Endodermal cell (in vitro differentiated cells): Measurements from ENCODE around the gene SKA3. TPM values are rescaled to one million over a fixed set of nuclear protein-coding genes. Genes with fewer than 3 reads are reported as not detected.
"Not testable (repeated sequence)": the region's sequence is repeated elsewhere in the genome, so short reads cannot be mapped to it uniquely, and the experiment has no call there.

Experiments
- DNase-seq: peaks from one replicate; pipeline ENCODE4 v3.0.0-alpha.2; 2017
- H3K27ac ChIP-seq: 2 replicates; pipeline ENCODE4 v1.5.1; 2013; ENCODE audit warnings: mild to moderate bottlenecking, low read depth, low read length, moderate library complexity
- H3K27me3 ChIP-seq: 2 replicates; pipeline ENCODE4 v1.6.1; 2013; ENCODE audit warnings: mild to moderate bottlenecking, low read length, moderate library complexity; ENCODE audit not compliant: insufficient read depth, control insufficient read depth, poor library complexity, severe bottlenecking
- H3K36me3 ChIP-seq: 2 replicates; pipeline ENCODE4 v1.7.0; 2013; ENCODE audit warnings: mild to moderate bottlenecking, low read length, moderate library complexity; ENCODE audit not compliant: control insufficient read depth, insufficient read depth
- H3K4me1 ChIP-seq: one replicate; pipeline ENCODE4 v1.7.0; 2013; ENCODE audit warnings: low read length; ENCODE audit not compliant: control insufficient read depth, insufficient read depth
- H3K4me3 ChIP-seq: 2 replicates; pipeline ENCODE4 v1.5.1; 2013; ENCODE audit warnings: mild to moderate bottlenecking, low read length, moderate library complexity
- H3K9ac ChIP-seq: 2 replicates; pipeline ENCODE4 v1.6.1; 2013; ENCODE audit warnings: mild to moderate bottlenecking, low read length, moderate library complexity; ENCODE audit not compliant: poor library complexity, severe bottlenecking; ENCODE audit errors: extremely low read depth
- H3K9me3 ChIP-seq: 2 replicates; pipeline ENCODE4 v1.6.1; 2013; ENCODE audit warnings: mild to moderate bottlenecking, low read length, moderate library complexity; ENCODE audit not compliant: control insufficient read depth
- H3K27ac Mint-ChIP-seq: 2 replicates; pipeline ENCODE4 v1.8.0; 2020; ENCODE audit warnings: mixed read lengths
- H3K27me3 Mint-ChIP-seq: 2 replicates; pipeline ENCODE4 v1.8.0; 2021; ENCODE audit warnings: mild to moderate bottlenecking, mixed read lengths; ENCODE audit not compliant: insufficient read depth
- H3K36me3 Mint-ChIP-seq: 2 replicates; pipeline ENCODE4 v1.8.0; 2020; ENCODE audit warnings: low read depth, mixed read lengths
- H3K4me1 Mint-ChIP-seq: 2 replicates; pipeline ENCODE4 v1.8.0; 2020; ENCODE audit warnings: mixed read lengths
- H3K4me3 Mint-ChIP-seq: 2 replicates; pipeline ENCODE4 v1.8.0; 2020; ENCODE audit warnings: mild to moderate bottlenecking, moderate library complexity, mixed read lengths
- H3K9me3 Mint-ChIP-seq: 2 replicates; pipeline ENCODE4 v1.8.0; 2020; ENCODE audit warnings: mild to moderate bottlenecking, mixed read lengths
- WGBS, 2 experiments: methylation state at CpG; one replicate each; pipeline versions ENCODE4 v1.1.5 to v1.1.7; 2013; ENCODE audit warnings: missing lambda C conversion rate in 2 of 2, mixed read lengths in 1 of 2; ENCODE audit not compliant: insufficient coverage in 1 of 2, insufficient read length in 1 of 2; 5-methylcytosine and 5-hydroxymethylcytosine counted together
- total RNA-seq, 2 donors: library from RNA; stranded (reverse); fragmentation: NEBNext Ultra II Directional in 1 of 2; extraction: Animal tissue kit (Norgen Biotek cat#: 25700) in 1 of 2; gene quantifications; 2 replicates in 1 of 2; 3 replicates in 1 of 2; pipeline ENCODE4 v1.2.1, GENCODE V29; 2021
- TF ChIP-seq, protein P1 (sequence below): fragments of 200-600 bp; sonication (generic); conservative IDR thresholded peaks from 2 replicates; pipeline ENCODE4 v1.5.0; 2021; ENCODE audit warnings: antibody characterized with exemption, mild to moderate bottlenecking

The SKA3 gene
- total RNA-seq, 2 donors from 2014 or later: 24.1 to 35.3 TPM

DNA sequence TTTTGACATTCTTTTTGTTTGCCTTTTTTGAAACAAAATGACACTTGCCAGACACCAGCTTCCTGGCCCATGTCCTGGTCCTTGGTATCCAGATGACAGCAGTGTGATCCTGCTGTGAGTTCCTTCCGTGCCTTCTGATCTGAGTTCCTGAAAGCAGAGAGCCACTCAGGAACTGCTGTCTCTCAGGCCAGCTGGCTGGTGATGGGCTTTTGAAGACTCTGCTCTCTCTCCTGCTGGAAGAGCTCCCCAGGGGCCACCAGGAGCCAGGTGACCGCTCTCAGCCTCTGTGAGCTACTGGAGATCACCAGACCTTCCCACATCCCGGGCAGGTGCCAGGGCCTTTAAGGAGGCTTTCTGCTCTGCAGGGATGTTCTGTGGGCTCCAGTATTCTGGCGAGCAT is 22.0 kb upstream of the SKA3 start:
- not testable (repeated sequence) for H3K4me3 ChIP-seq, H3K36me3 ChIP-seq, H3K4me1 ChIP-seq, DNase-seq, H3K27me3 ChIP-seq, H3K27me3 Mint-ChIP-seq, H3K36me3 Mint-ChIP-seq, H3K27ac ChIP-seq, H3K9ac ChIP-seq, H3K4me3 Mint-ChIP-seq, H3K27ac Mint-ChIP-seq, H3K4me1 Mint-ChIP-seq
- peaks cover 10% of the 10 kb centered on the region for H3K9me3 ChIP-seq
- WGBS, 2 experiments: 88 to 91% methylated on average over 1 to 3 of the region's 4 CpGs
- peaks cover 33% of the 10 kb centered on the region for H3K9me3 Mint-ChIP-seq

DNA sequence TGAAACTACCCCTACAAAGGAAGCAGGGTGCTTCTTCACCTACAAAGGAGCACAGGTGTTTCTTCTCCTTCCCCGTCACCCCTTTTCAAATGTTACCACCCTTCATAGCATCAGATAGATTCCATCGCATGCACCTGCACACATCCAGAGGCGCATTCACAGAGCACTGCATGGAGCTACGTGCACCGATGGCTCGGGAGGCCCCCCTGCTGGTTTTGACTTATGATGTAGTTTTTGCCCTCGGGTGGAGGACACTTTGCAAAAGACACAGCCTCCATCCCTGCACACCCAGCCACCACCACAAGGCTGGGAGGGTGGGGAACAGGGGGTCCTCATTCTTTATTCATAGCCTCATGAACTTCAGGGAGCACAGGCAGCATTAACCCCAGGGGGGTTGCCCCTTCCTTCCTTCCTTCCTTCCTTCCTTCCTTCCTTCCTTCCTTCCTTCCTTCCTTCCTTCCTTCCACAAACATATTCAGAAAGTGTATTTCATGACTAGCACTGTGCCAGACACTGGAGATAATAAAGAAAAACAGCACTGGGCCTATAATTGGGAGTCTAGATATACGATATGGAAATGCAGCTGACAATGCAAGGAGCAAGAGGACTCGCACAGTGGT is 21.4 kb upstream of the SKA3 start:
- DNase-seq, H3K36me3 ChIP-seq, H3K27me3 ChIP-seq, H3K4me1 Mint-ChIP-seq, H3K4me1 ChIP-seq, H3K27ac Mint-ChIP-seq, H3K4me3 Mint-ChIP-seq, H3K4me3 ChIP-seq, H3K9ac ChIP-seq, H3K27ac ChIP-seq, H3K36me3 Mint-ChIP-seq, H3K27me3 Mint-ChIP-seq: not testable (repeated sequence)
- 96 to 100% methylated on average over 2 to 8 of the region's 9 CpGs for WGBS, 2 experiments
- peaks cover 10% of the 10 kb centered on the region for H3K9me3 ChIP-seq
- H3K9me3 Mint-ChIP-seq: peaks cover 36% of the 10 kb centered on the region

DNA sequence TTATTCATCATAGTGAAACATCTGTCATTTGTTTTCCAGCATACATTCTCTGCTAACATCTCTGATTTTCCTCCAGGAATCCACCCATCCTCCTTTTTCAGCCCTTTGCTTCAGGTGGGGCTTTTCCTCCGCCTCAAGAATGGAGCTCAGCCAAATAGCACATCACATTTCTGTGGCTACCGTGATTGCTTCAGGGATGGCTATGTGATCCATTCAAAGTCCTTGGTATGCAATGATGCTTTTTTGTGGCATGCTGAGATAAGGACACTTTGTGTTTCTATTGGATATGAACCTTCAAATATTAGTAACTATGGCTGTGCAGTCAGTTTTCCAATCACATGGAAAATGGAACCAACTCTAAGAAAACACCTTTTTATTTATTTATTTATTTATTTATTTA is 18.4 kb upstream of the SKA3 start:
- not testable (repeated sequence) for H3K27ac ChIP-seq, H3K9ac ChIP-seq, H3K4me1 Mint-ChIP-seq, H3K27me3 Mint-ChIP-seq, H3K4me3 Mint-ChIP-seq, H3K27me3 ChIP-seq, H3K4me1 ChIP-seq, H3K27ac Mint-ChIP-seq, H3K36me3 Mint-ChIP-seq, H3K36me3 ChIP-seq, H3K4me3 ChIP-seq, DNase-seq, H3K9me3 ChIP-seq
- peaks cover 13% of the 10 kb centered on the region for H3K9me3 Mint-ChIP-seq
- 83% methylated on average over 2 of the region's 2 CpGs; no CpG with 5 or more reads in 1 of the 2 experiments for WGBS, 2 experiments

DNA sequence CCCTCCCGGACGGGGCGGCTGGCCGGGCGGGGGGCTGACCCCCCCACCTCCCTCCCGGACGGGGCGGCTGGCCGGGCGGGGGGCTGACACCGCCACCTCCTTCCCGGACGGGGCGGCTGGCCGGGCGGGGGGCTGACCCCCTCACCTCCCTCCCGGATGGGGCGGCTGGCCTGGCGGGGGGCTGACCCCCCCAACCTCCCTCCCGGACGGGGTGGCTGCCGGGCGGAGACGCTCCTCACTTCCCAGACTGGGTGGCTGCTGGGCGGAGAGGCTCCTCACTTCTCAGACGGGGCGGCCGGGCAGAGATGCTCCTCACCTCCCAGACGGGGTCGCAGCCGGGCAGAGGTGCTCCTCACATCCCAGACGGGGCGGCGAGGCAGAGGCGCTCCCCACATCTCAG is 10.1 kb upstream of the SKA3 start:
- WGBS, 2 experiments: 90 to 100% methylated on average over 4 to 15 of the region's 35 CpGs
- H3K27ac Mint-ChIP-seq, H3K4me1 ChIP-seq, H3K9ac ChIP-seq, H3K4me1 Mint-ChIP-seq, H3K27me3 Mint-ChIP-seq, H3K9me3 ChIP-seq, H3K36me3 ChIP-seq, H3K4me3 Mint-ChIP-seq, H3K27me3 ChIP-seq, DNase-seq, H3K4me3 ChIP-seq, H3K27ac ChIP-seq, H3K36me3 Mint-ChIP-seq: not testable (repeated sequence)
- H3K9me3 Mint-ChIP-seq: peaks cover 30% of the 10 kb centered on the region

DNA sequence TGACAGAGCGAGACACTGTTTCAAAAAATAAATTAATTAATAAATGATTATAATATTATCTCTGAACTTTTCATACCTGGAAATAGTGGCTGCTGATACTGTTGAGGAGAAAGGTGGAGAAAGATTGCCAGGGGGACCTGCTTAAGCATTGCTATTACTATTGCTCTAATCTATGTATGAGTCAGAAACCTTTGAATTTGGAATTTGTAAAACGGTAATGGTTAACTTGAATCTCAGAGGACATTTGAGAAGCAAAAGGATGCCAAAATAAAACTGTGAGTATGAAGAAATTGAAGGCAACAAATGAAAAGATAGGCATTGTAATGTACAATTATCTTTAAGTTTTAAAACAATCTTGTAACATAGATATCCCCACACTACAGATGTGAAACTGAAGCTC is 5.3 kb upstream of the SKA3 start:
- Mint-ChIP-seq H3K27ac (no peak overlapping the region), H3K27me3 (no peaks in the 10 kb centered on the region), H3K36me3 (peaks cover 9% of the 10 kb centered on the region), H3K4me3 (no peak overlapping the region), H3K4me1 (no peaks in the 10 kb centered on the region), H3K9me3 (peaks cover 20% of the 10 kb centered on the region)
- WGBS, 2 experiments: 44 to 52% methylated on average over 1 of the region's 2 CpGs
- Histone ChIP-seq H3K9ac (no peak overlapping the region), H3K27ac (no peak overlapping the region), H3K9me3 (no peaks in the 10 kb centered on the region), H3K27me3 (no peaks in the 10 kb centered on the region), H3K4me3 (no peak overlapping the region), H3K36me3 (peaks cover 5% of the 10 kb centered on the region), H3K4me1 (no peaks in the 10 kb centered on the region)
- TF ChIP-seq, protein P1, sequence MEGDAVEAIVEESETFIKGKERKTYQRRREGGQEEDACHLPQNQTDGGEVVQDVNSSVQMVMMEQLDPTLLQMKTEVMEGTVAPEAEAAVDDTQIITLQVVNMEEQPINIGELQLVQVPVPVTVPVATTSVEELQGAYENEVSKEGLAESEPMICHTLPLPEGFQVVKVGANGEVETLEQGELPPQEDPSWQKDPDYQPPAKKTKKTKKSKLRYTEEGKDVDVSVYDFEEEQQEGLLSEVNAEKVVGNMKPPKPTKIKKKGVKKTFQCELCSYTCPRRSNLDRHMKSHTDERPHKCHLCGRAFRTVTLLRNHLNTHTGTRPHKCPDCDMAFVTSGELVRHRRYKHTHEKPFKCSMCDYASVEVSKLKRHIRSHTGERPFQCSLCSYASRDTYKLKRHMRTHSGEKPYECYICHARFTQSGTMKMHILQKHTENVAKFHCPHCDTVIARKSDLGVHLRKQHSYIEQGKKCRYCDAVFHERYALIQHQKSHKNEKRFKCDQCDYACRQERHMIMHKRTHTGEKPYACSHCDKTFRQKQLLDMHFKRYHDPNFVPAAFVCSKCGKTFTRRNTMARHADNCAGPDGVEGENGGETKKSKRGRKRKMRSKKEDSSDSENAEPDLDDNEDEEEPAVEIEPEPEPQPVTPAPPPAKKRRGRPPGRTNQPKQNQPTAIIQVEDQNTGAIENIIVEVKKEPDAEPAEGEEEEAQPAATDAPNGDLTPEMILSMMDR: no peak
- no peak for DNase-seq
